GM12878 (cell line): Measurements from ENCODE around the gene PIGL. TPM values are rescaled to one million over a fixed set of nuclear protein-coding genes. Genes with fewer than 3 reads are reported as not detected.

ENCODE experiments used
- ASH2L ChIP-seq: fragments of 300-600, 200-600 bp; sonication (generic); IDR thresholded peaks from 2 replicates; pipeline ENCODE4 v1.6.1; 2017; ENCODE audit warnings: low read depth, mild to moderate bottlenecking, borderline replicate concordance
- CEBPB ChIP-seq, 2 experiments: fragments of 150-350 bp in 1 of 2; IDR thresholded peaks; 2 replicates each; pipeline ENCODE4 v1.6.1; 2012 to 2014; ENCODE audit warnings: low read depth in 2 of 2, low read length in 2 of 2, borderline replicate concordance in 1 of 2, inconsistent platforms in 1 of 2
- CREB1 ChIP-seq: IDR thresholded peaks from 2 replicates; pipeline ENCODE4 v1.6.1; 2012; ENCODE audit warnings: low read depth, mild to moderate bottlenecking, inconsistent platforms
- IRF4 ChIP-seq: IDR thresholded peaks from 2 replicates; pipeline ENCODE4 v1.6.1; 2011; ENCODE audit warnings: low read depth, low read length
- MXI1 ChIP-seq: fragments of 150-350 bp; IDR thresholded peaks from 2 replicates; pipeline ENCODE4 v1.6.1; 2011; ENCODE audit warnings: low read depth, mild to moderate bottlenecking, inconsistent platforms, low read length, improper control_type of control experiment
- NFIC ChIP-seq: IDR thresholded peaks from 2 replicates; pipeline ENCODE4 v1.6.1; 2012; ENCODE audit warnings: low read depth, mild to moderate bottlenecking, inconsistent platforms, low read length, moderate library complexity
- NFYA ChIP-seq: IDR thresholded peaks from 2 replicates; pipeline ENCODE4 v1.6.1; 2011; ENCODE audit warnings: low read depth, mild to moderate bottlenecking, low read length, improper control_type of control experiment, borderline replicate concordance
- NRF1 ChIP-seq: conservative IDR thresholded peaks from 2 replicates; pipeline ENCODE4 v1.6.1; 2011; ENCODE audit warnings: mild to moderate bottlenecking, low read depth, low read length, improper control_type of control experiment
- PML ChIP-seq: IDR thresholded peaks from 2 replicates; pipeline ENCODE4 v1.6.1; 2012; ENCODE audit warnings: low read length, inconsistent platforms
- POLR2A ChIP-seq: IDR thresholded peaks from 2 replicates; pipeline ENCODE4 v1.6.1; 2011; ENCODE audit warnings: low read depth, mild to moderate bottlenecking, low read length
- POU2F2 ChIP-seq: IDR thresholded peaks from 3 replicates; pipeline ENCODE4 v1.6.1; 2011; ENCODE audit warnings: low read depth, mild to moderate bottlenecking, low read length, borderline replicate concordance
- RB1 ChIP-seq: fragments of 450-650 bp; formaldehyde crosslinking; IDR thresholded peaks from 2 replicates; pipeline ENCODE4 v1.6.1; 2017; ENCODE audit warnings: mild to moderate bottlenecking, borderline replicate concordance
- SRF ChIP-seq, 2 experiments: IDR thresholded peaks; 2 replicates each; pipeline ENCODE4 v1.6.1; 2011; ENCODE audit warnings: low read depth in 2 of 2, low read length in 2 of 2, mild to moderate bottlenecking in 1 of 2, moderate library complexity in 1 of 2
- TAF1 ChIP-seq: IDR thresholded peaks from 2 replicates; pipeline ENCODE4 v1.6.1; 2011; ENCODE audit warnings: mild to moderate bottlenecking, low read depth, low read length, borderline replicate concordance
- TCF12 ChIP-seq: IDR thresholded peaks from 2 replicates; pipeline ENCODE4 v1.6.1; 2011; ENCODE audit warnings: low read depth, mild to moderate bottlenecking, low read length
- USF1 ChIP-seq: IDR thresholded peaks from 2 replicates; pipeline ENCODE4 v1.6.1; 2011; ENCODE audit warnings: borderline replicate concordance, low read depth, mild to moderate bottlenecking, moderate library complexity, mixed read lengths, low read length; ENCODE audit not compliant: insufficient read depth; ENCODE audit errors: extremely low read length
- WRNIP1 ChIP-seq: IDR thresholded peaks from 2 replicates; pipeline ENCODE4 v1.6.1; 2011; ENCODE audit warnings: low read depth, low read length, improper control_type of control experiment, borderline replicate concordance
- ZBED1 ChIP-seq: IDR thresholded peaks from 2 replicates; pipeline ENCODE4 v1.6.1; 2016; ENCODE audit warnings: borderline replicate concordance
- ZBTB33 ChIP-seq: fragments of 450-650 bp; IDR thresholded peaks from 2 replicates; pipeline ENCODE4 v1.6.1; 2017; ENCODE audit warnings: mild to moderate bottlenecking
- ZNF24 ChIP-seq: fragments of 450-650 bp; IDR thresholded peaks from 2 replicates; pipeline ENCODE4 v1.6.1; 2017; ENCODE audit warnings: antibody characterized with exemption, mild to moderate bottlenecking
- polyA plus RNA-seq, 11 experiments: library from polyadenylated mRNA; depleted of rRNA in 4 of 11; unstranded in 6 of 11; stranded (reverse) in 5 of 11; fragments of >200 nt; fragmentation: Nextera tagmentation in 4 of 11; fragmentation: Illumina TruSeq in 1 of 11; extraction: Ambion mirVana in 4 of 11; extraction: Trizol in 1 of 11; gene quantifications; 1 replicate in 1 of 11; 2 replicates in 10 of 11; pipeline versions ENCODE4 v1.2.1 to v1.2.3, GENCODE V29; 2011 to 2016; ENCODE audit warnings: inconsistent platforms in 2 of 11, missing spikeins in 2 of 11, low read depth in 1 of 11
- total RNA-seq, 4 experiments: library from RNA; depleted of rRNA in 3 of 4; stranded (reverse); fragments of >200 nt in 3 of 4; fragmentation: Illumina TruSeq in 1 of 4; extraction: Trizol in 1 of 4; gene quantifications; 2 replicates each; pipeline versions ENCODE4 v1.2.1 to v1.2.3, GENCODE V29; 2013 to 2021
- TF ChIP-seq, protein P1 (sequence below): fragments of 450-650 bp; formaldehyde crosslinking; IDR thresholded peaks from 2 replicates; pipeline ENCODE4 v1.5.0; 2022; ENCODE audit warnings: mild to moderate bottlenecking, missing genetic modification characterization
- TF ChIP-seq, protein P2 (sequence below): fragments of 450-650 bp; IDR thresholded peaks from 2 replicates; pipeline ENCODE4 v1.6.1; 2016; ENCODE audit warnings: mild to moderate bottlenecking

The PIGL gene
- total and polyA plus RNA-seq, 10 of the 15 experiments (the other 5 are each of a cell fraction or from before 2014, with no cell fraction given), result 25.9 to 52.5 (median 30.2) TPM

DNA sequence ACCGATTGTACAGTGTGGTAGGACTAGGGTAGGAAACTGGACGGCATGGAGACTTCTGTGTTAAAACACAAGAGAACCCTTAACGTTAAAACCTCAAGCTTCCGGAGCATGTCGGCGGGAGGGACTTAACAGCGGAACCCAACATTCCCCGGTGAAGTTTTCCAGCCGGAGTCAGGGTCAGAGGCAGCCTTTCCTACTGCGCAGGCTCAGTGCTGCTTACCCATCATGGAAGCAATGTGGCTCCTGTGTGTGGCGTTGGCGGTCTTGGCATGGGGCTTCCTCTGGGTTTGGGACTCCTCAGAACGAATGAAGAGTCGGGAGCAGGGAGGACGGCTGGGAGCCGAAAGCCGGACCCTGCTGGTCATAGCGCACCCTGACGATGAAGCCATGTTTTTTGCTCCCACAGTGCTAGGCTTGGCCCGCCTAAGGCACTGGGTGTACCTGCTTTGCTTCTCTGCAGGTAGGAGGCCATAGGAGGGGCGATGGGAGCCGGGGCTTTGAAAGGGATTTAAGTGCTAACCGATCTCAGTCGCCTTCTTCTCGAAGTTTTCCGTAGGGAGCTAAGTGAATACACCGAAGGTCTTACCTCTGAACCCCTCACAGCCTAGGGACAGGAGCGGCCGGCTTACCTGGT lies at the start of gene PIGL (continued):
- TF ChIP-seq, protein P1, sequence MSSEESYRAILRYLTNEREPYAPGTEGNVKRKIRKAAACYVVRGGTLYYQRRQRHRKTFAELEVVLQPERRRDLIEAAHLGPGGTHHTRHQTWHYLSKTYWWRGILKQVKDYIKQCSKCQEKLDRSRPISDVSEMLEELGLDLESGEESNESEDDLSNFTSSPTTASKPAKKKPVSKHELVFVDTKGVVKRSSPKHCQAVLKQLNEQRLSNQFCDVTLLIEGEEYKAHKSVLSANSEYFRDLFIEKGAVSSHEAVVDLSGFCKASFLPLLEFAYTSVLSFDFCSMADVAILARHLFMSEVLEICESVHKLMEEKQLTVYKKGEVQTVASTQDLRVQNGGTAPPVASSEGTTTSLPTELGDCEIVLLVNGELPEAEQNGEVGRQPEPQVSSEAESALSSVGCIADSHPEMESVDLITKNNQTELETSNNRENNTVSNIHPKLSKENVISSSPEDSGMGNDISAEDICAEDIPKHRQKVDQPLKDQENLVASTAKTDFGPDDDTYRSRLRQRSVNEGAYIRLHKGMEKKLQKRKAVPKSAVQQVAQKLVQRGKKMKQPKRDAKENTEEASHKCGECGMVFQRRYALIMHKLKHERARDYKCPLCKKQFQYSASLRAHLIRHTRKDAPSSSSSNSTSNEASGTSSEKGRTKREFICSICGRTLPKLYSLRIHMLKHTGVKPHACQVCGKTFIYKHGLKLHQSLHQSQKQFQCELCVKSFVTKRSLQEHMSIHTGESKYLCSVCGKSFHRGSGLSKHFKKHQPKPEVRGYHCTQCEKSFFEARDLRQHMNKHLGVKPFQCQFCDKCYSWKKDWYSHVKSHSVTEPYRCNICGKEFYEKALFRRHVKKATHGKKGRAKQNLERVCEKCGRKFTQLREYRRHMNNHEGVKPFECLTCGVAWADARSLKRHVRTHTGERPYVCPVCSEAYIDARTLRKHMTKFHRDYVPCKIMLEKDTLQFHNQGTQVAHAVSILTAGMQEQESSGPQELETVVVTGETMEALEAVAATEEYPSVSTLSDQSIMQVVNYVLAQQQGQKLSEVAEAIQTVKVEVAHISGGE (CRISPR knock-in tag), result peak; percentile 94
- TF ChIP-seq PML, result peak; percentile 90
- TF ChIP-seq, protein P2, sequence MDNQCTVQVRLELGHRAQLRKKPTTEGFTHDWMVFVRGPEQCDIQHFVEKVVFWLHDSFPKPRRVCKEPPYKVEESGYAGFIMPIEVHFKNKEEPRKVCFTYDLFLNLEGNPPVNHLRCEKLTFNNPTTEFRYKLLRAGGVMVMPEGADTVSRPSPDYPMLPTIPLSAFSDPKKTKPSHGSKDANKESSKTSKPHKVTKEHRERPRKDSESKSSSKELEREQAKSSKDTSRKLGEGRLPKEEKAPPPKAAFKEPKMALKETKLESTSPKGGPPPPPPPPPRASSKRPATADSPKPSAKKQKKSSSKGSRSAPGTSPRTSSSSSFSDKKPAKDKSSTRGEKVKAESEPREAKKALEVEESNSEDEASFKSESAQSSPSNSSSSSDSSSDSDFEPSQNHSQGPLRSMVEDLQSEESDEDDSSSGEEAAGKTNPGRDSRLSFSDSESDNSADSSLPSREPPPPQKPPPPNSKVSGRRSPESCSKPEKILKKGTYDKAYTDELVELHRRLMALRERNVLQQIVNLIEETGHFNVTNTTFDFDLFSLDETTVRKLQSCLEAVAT, result no peak
- peak; percentile 78 for TF ChIP-seq CREB1
- no peak for TF ChIP-seq NFYA
- TF ChIP-seq RB1, result peak; percentile 86; the same call in 1 of the 2 replicates
- 0 out of 2 replicates have a peak, but pooled peaks have one; percentile 28 for TF ChIP-seq ASH2L
- TF ChIP-seq WRNIP1, result peak; percentile 99
- peak; percentile 10; the same call in 1 of the 2 replicates for TF ChIP-seq NFIC
- TF ChIP-seq ZNF24, result peak; percentile 25; the same call in 1 of the 2 replicates
- TF ChIP-seq POU2F2, result peak; percentile 93
- no peak for TF ChIP-seq CEBPB (IDR thresholded peaks at IDR 0.05; ENCODE audit: borderline replicate concordance in 1 of 2, low read depth in 2 of 2, low read length in 2 of 2)
- peak; percentile 97 for TF ChIP-seq TAF1
- peak; percentile 82 for TF ChIP-seq IRF4
- TF ChIP-seq NRF1, result peak; percentile 56
- TF ChIP-seq ZBTB33, result no peak
- peak; percentile 97 for TF ChIP-seq POLR2A
- peak; percentile 69; the same call in 1 of the 2 replicates for TF ChIP-seq TCF12
- TF ChIP-seq USF1, result peak; percentile 45
- TF ChIP-seq SRF (IDR thresholded peaks at IDR 0.05; ENCODE audit: low read depth in 2 of 2, low read length in 2 of 2), result peak in 1 of 2 experiments; percentile 80; a peak in 2 of 4 replicates
- TF ChIP-seq MXI1, result peak; percentile 94
- TF ChIP-seq ZBED1, result peak; percentile 43; the same call in 1 of the 2 replicates
